Measurements from ENCODE around the gene UBE2D2. TPM values are rescaled to one million over a fixed set of nuclear protein-coding genes. Genes with fewer than 3 reads are reported as not detected.

Gene UBE2D2
- total and polyA plus RNA-seq, 3 donors from 2014 or later: 102 to 386 (median 116) TPM

DNA sequence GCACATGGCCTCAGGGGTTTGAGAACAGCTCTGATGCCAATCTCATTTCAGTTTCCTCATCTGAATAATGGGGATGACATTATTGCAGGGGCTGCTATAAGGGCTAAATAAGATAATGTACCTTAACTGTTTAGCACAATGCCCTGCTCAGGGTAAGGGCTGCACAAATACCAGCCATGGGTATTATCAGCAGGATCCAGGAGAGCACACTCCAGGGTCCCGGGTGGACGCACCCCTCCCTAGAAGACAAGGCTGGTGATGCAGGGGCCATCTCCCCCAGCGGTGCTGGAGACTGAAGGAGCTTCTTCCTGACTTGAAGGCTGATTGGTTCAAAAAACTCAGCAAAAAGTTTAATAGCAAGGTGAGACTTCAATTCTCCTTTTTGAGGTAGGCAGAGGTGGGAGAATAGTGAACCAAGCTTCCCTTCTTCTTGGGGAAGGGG lies 84.3 kb downstream of the UBE2D2 start:
- TF ChIP-seq, protein P1, sequence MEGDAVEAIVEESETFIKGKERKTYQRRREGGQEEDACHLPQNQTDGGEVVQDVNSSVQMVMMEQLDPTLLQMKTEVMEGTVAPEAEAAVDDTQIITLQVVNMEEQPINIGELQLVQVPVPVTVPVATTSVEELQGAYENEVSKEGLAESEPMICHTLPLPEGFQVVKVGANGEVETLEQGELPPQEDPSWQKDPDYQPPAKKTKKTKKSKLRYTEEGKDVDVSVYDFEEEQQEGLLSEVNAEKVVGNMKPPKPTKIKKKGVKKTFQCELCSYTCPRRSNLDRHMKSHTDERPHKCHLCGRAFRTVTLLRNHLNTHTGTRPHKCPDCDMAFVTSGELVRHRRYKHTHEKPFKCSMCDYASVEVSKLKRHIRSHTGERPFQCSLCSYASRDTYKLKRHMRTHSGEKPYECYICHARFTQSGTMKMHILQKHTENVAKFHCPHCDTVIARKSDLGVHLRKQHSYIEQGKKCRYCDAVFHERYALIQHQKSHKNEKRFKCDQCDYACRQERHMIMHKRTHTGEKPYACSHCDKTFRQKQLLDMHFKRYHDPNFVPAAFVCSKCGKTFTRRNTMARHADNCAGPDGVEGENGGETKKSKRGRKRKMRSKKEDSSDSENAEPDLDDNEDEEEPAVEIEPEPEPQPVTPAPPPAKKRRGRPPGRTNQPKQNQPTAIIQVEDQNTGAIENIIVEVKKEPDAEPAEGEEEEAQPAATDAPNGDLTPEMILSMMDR (IDR thresholded peaks at IDR 0.05): no peak
- no peak for TF ChIP-seq POLR2A (IDR thresholded peaks at IDR 0.05)
- H3K4me3 ChIP-seq: no peak overlapping the region
- H3K27me3 ChIP-seq: no peaks in the 10 kb centered on the region
- peaks cover 20% of the 10 kb centered on the region for H3K4me1 ChIP-seq
- no peak for DNase-seq
- no peaks in the 10 kb centered on the region for H3K9me3 ChIP-seq
- 90 to 95% methylated on average over 3 of the region's 3 CpGs for whole genome bisulfite sequencing, 2 donors
- intact Hi-C loops (cut with DNase I; ENCODE audit: low total_unique reads): no loop called here
- H3K27ac ChIP-seq: no peak overlapping the region
- H3K36me3 ChIP-seq (ENCODE audit: low read depth, missing control alignments): no peaks in the 10 kb centered on the region

DNA sequence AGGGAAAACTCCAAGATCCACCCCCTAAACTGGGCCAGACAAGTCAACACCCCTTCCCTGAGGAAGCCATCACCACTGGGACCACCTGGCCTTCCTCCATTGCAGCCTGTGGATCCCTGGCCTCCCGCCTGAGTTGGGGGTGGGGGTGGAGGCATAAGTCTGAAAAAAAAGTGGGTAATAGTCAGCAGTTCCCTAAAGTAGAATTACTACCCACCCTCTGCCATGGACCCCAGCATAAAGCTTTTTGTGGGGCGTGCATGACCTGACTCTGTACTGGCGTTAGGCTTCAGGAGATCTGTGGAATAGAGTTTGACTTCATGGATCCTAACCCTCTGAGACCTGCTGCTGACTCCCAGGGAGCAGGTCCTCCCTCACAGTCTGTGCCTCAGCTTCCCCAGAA lies 85.0 kb downstream of the UBE2D2 start:
- Histone ChIP-seq H3K9me3 (no peaks in the 10 kb centered on the region), H3K36me3 (ENCODE audit: low read depth, missing control alignments) (no peaks in the 10 kb centered on the region), H3K27me3 (no peaks in the 10 kb centered on the region), H3K4me3 (no peak overlapping the region), H3K4me1 (peaks cover 27% of the 10 kb centered on the region), H3K27ac (no peak overlapping the region)
- DNase-seq: no peak
- TF ChIP-seq, protein P1 (IDR thresholded peaks at IDR 0.05): no peak
- WGBS, 2 donors: 94 to 96% methylated on average over 3 of the region's 3 CpGs
- intact Hi-C loops (cut with DNase I; ENCODE audit: low total_unique reads): no loop called here

DNA sequence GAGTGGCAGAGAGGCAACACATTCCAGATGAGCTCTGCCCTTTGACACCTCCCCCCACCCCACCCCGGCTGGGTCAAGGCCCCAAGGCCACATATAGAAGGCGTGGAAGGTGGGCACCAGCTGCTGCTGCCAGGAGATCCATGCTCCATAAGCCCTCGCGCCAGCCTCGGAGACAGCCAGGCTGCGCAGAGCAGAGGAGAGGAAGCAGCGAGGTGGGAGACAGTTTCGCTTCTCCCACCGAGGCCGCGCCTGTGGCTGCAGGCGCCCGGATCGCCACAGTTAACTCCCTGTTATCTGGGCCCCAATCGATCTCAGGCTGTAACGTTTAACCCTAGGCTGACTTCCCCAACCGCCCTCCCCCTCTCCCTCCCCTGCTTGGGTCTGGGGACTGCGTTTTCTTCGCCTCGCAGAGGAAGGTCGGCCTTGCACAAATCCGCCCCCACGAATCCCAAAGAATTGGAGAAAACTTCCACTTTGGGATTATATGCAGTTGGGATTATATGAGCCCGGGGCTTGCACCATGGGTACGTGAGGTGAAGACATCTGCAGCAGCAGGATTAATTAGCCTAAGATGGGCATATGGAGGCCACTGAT lies 85.9 kb downstream of the UBE2D2 start:
- intact Hi-C loops (cut with DNase I; ENCODE audit: low total_unique reads): no loop called here
- Histone ChIP-seq H3K9me3 (no peaks in the 10 kb centered on the region), H3K4me3 (no peak overlapping the region), H3K27ac (no peak overlapping the region), H3K27me3 (no peaks in the 10 kb centered on the region), H3K4me1 (peaks cover 36% of the 10 kb centered on the region), H3K36me3 (ENCODE audit: low read depth, missing control alignments) (no peaks in the 10 kb centered on the region)
- no peak for TF ChIP-seq POLR2A (IDR thresholded peaks at IDR 0.05)
- TF ChIP-seq, protein P1 (IDR thresholded peaks at IDR 0.05): no peak
- no peak for DNase-seq
- WGBS, 2 donors: 4 to 6% methylated on average over 12 to 25 of the region's 25 CpGs

DNA sequence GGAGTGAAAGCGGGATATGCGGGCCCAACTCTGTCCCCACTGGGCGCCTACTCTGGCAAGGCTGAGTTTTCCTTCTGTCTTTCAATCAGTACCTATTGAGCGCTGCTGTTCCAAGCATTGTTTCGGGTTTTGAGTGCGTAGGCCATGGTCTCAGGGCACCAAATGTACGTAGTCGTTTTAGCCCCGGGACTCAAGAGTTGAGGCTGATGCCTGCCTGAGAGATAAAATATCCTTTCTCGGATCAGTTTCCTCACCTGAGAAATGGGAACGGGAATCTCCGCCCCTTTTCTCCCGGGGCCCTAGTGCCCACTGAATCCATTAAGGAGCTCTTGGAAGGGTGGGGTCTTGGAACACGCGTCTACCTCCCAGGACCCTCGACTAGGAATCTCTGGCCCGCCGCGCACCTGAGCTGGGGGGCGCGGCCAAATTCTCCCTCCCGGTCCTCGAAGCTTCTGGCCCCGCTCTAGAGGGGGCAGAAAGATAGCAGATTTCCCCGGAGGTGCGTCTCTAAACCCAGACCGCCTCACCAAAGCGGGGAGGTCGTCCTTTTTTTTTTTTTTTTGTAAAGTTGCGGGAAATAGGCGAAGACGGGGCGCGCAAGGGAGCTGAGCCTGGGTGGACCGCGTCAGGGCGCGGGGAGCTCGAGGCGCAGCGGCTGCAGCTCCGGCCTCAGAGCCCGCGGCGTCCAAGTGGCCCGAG lies 86.5 kb downstream of the UBE2D2 start:
- no peak for DNase-seq
- Histone ChIP-seq H3K9me3 (no peaks in the 10 kb centered on the region), H3K27ac (peak overlapping the region in 1 of 2 donors; percentile 73), H3K4me3 (peak overlapping the region; percentile 71 to 72), H3K27me3 (no peaks in the 10 kb centered on the region), H3K36me3 (ENCODE audit: low read depth, missing control alignments) (no peaks in the 10 kb centered on the region), H3K4me1 (peaks cover 43% of the 10 kb centered on the region)
- TF ChIP-seq, protein P1 (IDR thresholded peaks at IDR 0.05): no peak
- TF ChIP-seq POLR2A (IDR thresholded peaks at IDR 0.05): no peak
- intact Hi-C loops (cut with DNase I; ENCODE audit: low total_unique reads): no loop called here
- WGBS, 2 donors: 7 to 13% methylated on average over 36 to 46 of the region's 46 CpGs

Data from testis (tissue), 3 donors.